ENCODE data around the gene CCDC154.

CCDC154 gene

GRCh38 chr16:1413684-1414531 is 30.4 kb downstream of the CCDC154 start (continued):
- TF ChIP-seq PBX3 (CRISPR knock-in tag; IDR thresholded peaks at IDR 0.05) (no peak), ZNF394 (tag by site-specific recombination; IDR thresholded peaks at IDR 0.05; ENCODE audit: borderline replicate concordance) (no peak), EGR2 (tag by site-specific recombination; IDR thresholded peaks at IDR 0.05; ENCODE audit: low read depth) (no peak), TCF7L2 (IDR thresholded peaks at IDR 0.05; ENCODE audit: borderline replicate concordance, low read depth, low read length) (no peak), ZSCAN5A (tag by site-specific recombination; IDR thresholded peaks at IDR 0.05) (no peak), ZNF639 (tag by site-specific recombination; IDR thresholded peaks at IDR 0.05) (no peak), ZNF335 (tag by site-specific recombination; conservative IDR thresholded peaks at IDR 0.05) (peak; percentile 49), ZSCAN4 (tag by site-specific recombination; IDR thresholded peaks at IDR 0.05) (no peak), ZNF274 (IDR thresholded peaks at IDR 0.05; ENCODE audit: low read length) (no peak), ZNF274 (tag by site-specific recombination; IDR thresholded peaks at IDR 0.05; ENCODE audit: borderline replicate concordance) (no peak), ZNF704 (tag by site-specific recombination; IDR thresholded peaks at IDR 0.05) (no peak), ZNF354C (tag by site-specific recombination; IDR thresholded peaks at IDR 0.05; ENCODE audit: borderline replicate concordance, low read depth) (no peak), ZNF747 (tag by site-specific recombination; IDR thresholded peaks at IDR 0.05) (no peak), ZNF621 (tag by site-specific recombination; IDR thresholded peaks at IDR 0.05) (no peak), GLI2 (tag by site-specific recombination; IDR thresholded peaks at IDR 0.05; ENCODE audit: borderline replicate concordance, low read depth) (no peak), ZSCAN30 (tag by site-specific recombination; IDR thresholded peaks at IDR 0.05) (no peak), REPIN1 (tag by site-specific recombination; IDR thresholded peaks at IDR 0.05; ENCODE audit: low read depth) (no peak), SCRT1 (tag by site-specific recombination; IDR thresholded peaks at IDR 0.05; ENCODE audit: borderline replicate concordance) (no peak), BCL11A (tag by site-specific recombination; IDR thresholded peaks at IDR 0.05; ENCODE audit: low read depth) (no peak), SCRT2 (tag by site-specific recombination; IDR thresholded peaks at IDR 0.05) (no peak), ZNF155 (tag by site-specific recombination; IDR thresholded peaks at IDR 0.05) (no peak), ZNF544 (tag by site-specific recombination; IDR thresholded peaks at IDR 0.05) (no peak), ZNF121 (tag by site-specific recombination; IDR thresholded peaks at IDR 0.05) (no peak), ZIC2 (tag by site-specific recombination; IDR thresholded peaks at IDR 0.05) (0 out of 2 replicates have a peak, but pooled peaks have one; percentile 4), ZNF692 (tag by site-specific recombination; IDR thresholded peaks at IDR 0.05) (peak; percentile 91), ZBTB48 (tag by site-specific recombination; IDR thresholded peaks at IDR 0.05) (no peak; the same call in 1 of the 2 replicates), ZFHX2 (tag by site-specific recombination; conservative IDR thresholded peaks at IDR 0.05) (peak; percentile 48), ZNF391 (tag by site-specific recombination; IDR thresholded peaks at IDR 0.05; ENCODE audit: borderline replicate concordance, low read depth) (no peak), ZNF654 (tag by site-specific recombination; IDR thresholded peaks at IDR 0.05; ENCODE audit: low read depth) (no peak; the same call in 1 of the 2 replicates)

All from HEK293 (cell line).